GM21367 (cell line): Measurements from ENCODE around the gene ACY1.
"Not testable (repeated sequence)": the region's sequence is repeated elsewhere in the genome, so short reads cannot be mapped to it uniquely, and the experiment has no call there.

ENCODE experiments used
- ATAC-seq: cut with Tn5 transposase; IDR thresholded peaks from one replicate; pipeline ENCODE4 v1.9.1; 2021; ENCODE audit not compliant: unreplicated experiment

Gene ACY1

DNA sequence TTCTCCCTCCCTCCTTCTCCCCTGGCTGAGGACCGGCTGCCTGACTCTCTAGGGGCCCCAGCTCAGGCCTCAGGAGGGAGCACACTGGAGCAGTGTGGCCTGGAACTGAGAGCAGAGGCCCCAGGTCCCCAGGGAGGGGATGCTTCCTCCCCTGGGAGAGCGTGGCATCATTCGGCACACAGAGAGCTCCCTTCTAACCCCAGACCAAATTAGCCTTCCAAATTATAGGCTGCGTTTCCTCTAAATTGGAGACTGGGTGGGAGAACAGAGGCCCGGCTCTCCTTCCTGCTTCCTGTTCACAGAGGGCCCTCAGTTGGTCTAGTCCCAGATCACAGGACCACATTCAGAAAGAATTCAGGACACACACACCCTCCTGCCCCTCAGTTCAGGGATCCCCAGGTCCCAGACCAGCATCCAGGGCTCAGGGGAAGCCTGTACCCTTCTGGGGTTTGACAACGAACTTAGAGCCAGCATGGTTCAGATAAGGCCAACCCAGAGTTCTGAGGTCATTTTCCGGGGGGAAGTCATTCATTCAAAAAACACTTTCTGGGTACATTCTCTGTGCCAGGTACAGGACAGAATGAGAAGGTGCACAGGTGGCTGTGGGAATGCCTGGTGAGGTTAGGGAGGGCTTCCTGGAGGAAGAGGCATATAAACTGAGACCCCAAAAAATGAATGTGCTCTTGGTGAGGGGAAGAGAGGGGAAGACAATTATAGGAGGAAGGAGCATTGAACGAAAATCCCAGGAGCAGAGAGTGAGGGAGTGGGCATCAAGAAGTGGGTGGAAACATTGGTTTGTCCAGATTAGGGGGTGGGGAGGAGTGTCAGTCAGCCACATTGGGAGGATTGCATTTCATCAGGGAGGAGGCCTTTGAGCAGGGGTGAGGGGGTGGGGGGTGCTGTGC is 40.8 kb downstream of the ACY1 start:
- ATAC-seq: peak; percentile 72

DNA sequence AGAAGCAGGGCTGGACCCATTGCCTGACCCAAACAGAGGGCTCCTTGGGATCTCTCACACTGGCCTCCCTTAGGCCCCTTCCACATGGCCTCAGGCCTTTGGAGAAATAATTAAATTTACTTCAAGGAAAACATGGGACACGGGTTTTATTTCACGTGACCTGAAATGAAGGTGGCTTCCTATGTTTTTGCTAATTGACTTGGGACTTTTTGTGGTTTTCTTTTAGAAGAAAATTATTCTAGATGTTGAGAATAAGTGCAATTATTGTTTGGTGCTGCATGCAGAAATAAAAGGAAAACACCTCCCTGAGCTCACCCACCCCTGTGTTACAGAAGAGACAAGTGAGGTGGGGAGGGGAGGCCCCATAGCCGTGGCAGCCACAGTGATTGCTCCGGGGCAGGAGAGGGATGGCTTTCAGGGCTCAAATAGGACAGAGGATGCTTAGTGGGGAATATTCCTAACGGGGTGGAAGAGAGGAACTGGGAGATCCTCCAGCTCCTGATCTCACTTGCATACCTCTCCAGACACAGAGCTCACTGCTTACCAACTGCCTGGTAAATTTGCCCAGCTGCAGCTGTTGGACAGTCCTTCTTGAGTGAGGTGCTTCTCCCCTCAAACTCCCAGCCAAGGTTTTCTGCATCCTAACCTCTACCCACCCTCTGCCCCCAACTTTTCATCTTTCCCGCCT is 41.6 kb downstream of the ACY1 start:
- ATAC-seq: no peak

DNA sequence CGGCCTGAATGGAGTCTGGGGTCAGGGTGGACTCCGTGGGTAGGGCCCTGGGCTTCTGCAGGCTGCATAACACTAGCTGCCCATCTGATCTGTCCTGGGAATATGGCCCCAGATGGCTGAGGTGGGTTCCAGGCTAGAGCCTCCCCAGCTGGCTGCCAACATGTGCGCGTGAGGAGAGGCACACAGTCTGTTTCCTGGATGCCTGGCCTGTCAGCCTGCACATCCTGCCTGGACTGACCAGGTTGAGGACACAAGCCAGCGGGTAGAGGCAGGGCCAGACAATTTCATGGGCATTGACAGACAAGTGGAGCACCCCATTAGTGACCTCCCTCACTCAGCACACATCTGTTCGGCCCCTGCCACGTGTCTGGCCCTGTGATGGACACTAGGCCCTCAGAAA is 42.1 kb downstream of the ACY1 start:
- ATAC-seq: no peak

DNA sequence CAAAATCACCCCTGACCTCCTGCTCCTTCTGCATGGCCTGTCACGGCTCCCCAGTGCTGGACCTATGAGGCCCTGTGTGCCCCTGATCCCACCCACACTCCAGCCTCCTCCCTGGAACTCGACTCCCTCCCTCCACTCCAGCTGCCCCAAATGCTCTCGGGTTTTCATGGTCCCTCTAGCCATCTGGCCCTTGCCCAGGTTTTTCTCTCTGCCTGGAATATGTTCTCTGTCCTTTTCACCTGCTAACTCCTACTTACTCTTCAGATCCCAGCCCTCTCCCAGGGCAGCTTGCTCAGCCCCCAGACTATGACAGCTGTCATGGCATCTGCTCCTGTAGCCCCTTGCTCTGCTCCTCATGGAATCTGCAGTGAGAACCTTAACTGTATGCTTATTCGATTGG is 42.7 kb downstream of the ACY1 start:
- ATAC-seq: no peak

DNA sequence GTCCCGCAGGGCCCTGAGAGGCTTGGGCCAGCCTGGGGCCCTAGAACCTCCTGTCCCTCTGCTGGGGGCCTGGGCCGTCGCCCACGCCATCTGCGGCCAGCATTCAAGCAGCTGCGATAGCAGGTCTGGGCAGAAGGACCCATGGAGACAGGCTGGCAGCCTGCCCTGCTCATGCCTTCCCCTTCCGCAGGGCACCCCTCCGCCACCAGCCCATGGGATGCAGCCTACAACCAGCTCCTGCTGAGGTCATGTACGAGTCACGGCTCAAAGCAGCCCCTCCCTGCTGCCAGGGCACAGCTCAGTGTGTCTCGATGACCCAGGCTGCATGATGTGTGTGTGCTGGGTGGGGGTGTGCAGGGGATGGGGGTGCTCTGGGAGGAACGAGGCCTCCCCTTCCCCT is 45.2 kb downstream of the ACY1 start:
- ATAC-seq: no peak

DNA sequence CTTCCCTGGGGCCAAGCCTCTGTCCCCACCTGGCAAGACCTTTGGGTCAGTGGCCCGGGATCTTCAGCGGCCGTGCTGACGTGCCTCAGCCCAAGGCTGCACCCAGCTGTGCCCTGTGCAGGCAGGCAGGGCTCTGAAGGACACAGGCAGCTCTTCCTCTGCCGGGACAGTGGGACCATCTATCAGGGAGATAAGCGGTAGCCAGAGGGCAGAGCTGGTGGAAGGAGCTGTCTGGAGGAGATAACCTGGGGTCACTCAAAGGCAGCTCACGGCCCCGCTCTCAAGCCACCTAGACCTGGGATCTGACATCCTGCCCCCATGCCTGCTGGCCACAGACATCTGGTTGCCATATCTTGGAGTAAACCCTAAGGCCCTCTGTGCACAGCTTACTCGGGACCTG is 45.7 kb downstream of the ACY1 start:
- ATAC-seq: no peak

DNA sequence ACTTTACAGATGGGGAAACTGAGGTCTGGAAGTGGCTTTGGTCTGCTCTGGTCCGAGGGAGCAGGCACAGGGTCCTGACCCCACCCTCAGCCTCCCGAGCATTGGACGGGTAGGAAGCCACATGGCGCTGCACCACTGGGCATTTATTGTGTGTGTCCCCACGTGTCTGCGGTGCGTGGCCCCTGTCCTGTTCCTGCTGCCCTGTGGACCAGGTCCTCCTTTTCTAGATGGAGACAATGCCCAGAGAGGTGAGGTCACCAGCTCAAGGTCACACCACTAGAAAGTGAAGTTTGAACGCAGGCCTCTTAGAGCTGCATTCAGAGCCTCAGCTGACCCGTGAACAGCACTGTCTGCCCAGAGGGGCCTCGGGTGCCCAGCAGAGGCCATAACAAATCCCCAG is 46.2 kb downstream of the ACY1 start:
- ATAC-seq: no peak

DNA sequence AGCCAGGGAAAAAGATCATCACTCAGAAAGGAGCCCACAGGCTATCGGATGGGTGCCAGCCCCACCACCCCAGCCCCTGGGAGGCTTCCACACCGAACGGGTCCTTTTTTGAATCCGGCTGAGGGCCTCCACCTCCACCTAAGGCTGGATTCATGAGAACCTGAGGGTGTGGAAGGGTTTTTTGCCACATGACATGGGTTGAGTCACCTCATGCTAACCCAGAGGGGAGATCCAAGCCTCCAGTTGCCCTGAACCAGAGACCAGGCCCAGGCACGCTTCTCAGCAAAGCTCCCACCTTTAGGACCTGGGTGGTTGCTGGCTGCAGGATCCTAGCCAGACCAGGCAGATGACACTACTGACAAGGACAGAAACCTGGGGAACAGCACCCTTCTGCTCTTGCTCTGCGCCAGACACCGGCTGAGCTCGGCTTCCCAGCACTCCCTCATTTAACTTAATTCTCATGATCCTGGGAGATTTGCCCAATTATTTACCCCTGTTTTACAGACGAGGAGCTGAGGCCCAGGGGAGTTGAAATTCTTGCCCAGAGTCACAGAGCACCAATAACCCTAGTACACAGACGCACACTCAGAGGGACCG is 47.5 kb downstream of the ACY1 start:
- ATAC-seq: no peak

DNA sequence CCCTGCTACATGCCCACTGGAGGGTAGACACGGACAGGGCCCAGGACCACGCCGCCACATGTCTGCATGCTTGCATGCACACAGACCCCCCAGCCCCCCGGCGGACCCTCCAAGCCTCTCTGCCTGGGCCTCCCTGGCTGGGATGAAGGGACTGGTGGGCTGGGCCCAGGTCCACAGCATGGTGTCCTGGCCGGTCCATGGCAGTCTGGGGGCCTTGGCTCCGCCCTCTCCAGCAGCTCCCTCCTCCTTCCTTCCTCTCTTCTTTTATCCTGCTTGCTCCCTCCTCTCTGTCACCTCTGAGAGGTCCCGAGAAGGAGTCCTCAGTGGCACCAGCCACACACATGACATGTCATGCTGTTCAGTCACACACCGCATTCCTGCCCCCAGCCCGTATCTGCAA is 48.6 kb downstream of the ACY1 start:
- no peak for ATAC-seq

DNA sequence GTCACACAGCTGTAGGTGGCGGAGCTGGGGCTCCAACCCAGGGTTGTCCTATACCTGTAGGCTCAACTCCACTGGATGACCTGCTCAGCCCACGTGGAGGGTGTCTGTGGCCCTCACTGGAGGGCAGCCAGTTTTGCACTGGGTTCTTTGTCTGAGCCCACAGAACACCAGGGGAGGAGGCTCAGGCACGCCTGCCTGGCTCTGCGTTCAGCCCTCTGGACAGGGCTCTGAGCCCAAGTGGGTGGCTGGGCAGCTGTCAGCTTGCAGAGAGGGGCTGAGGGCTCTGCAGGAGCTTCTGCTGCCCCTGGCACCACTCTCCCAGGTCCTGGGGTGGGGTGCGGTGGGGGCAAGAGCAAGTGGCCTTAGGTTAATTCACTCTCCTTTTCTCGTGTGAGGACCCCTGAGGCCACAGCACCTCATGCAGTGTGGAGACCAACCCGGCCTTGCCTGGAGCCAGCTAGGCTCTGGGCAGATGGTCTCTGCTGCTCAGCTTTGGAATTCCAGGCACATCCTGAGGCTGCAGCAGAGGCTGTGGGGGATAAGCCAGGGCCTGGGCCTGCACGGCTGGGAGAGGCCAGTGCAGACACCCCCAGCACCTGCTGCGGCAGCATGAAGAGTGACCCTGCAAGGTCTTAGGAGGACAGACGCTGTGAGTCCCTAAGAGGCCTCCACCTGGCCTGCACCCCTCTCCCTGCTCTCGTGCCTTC is 49.5 kb downstream of the ACY1 start:
- ATAC-seq: no peak

DNA sequence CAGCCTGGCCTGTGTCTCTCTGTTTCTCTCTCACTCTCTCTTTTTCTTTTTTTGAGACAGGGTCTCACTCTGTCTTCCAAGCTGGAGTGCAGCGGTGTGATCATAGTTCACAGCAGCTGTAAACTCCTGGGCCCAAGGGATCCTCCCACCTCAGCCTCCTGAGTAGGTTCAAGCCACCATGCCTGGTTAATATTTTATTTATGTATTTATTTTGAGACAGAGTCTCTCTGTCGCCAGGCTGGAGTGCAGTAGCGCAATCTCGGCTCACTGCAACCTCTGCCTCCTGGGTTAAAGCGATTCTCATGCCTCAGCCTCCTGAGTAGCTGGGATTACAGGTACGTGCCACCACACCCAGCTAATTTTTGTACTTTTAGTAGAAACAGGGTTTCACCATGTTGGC is 50.4 kb downstream of the ACY1 start:
- ATAC-seq: not testable (repeated sequence)

DNA sequence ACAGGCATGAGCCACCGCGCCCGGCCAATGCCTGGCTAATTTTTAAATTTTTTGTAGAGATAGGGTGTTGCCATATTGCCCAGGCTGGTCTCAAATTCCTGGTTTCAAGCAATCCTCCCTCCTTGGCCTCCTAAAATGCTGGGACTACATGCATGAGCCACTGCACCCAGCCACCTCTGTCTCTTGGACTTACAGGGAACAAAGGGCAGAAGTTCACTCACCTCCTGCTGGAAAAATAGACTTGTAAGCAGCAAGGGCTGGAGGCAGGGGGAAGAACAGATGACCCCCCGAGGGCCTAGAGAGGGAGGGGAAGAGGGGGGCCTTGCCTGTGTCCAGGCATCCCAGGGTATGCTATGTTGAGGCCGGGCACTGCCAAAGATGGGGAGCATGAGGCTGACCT is 50.9 kb downstream of the ACY1 start:
- ATAC-seq: no peak

DNA sequence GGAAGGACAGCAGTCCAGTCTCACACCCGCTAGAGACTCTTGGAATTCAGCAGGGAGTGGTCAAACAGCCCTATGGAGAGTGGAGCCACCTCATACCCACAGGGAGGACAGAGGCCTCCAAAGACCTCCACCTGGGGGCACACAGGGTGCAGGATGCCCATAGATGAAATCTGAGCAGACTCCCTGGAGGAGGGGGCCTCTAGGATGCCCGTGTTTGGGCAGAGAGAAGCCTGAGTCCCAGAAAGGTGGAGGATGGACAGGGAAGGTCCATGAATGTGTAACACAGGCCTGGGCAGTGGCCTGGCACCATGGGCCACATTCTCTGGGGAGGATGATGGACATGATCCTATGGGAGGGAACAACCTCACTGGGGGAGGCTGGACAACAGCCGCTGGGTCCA is 51.3 kb downstream of the ACY1 start:
- ATAC-seq: no peak

DNA sequence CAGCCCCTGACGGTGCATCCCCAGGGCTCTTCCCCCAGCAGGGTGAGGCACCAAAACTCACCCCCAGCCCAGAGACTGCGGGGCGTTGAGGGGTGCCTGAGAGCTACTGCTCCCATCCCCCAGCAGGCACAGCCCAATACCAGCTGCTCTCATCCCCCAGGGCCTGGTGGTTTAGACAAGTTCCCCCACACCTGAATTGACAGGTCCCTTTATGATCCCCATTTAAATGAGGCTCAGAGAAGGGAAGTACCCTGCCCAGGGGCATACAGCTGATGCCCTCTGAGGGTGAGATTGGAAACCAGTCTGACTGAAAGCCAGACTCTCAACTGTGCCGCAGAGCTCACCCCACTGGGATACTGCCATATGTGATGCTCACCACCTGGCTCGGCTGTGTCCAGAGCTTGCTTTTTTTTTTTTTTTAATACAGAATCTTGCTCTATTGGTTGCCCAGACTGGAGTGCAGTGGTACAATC is 52.9 kb downstream of the ACY1 start:
- ATAC-seq: peak; percentile 41

DNA sequence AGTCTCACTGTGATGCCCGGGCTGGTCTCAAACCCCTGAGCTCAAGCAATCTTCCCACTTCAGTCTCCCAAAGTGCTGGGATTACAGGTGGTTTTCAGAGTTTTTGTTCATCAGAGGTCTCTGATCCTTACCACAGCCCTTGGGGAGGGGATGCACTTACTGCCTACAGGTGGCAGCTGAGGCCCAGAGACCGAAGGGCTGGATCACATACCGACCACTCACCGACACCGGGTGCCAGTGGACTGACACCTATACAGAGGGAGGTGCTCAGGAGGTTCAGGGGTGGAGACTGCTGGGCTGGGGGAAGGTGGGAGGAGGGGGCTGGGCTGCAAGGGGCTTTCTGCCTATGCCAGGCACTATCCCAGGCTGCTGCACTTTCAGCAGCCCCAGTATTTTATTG is 53.5 kb downstream of the ACY1 start:
- ATAC-seq: no peak

DNA sequence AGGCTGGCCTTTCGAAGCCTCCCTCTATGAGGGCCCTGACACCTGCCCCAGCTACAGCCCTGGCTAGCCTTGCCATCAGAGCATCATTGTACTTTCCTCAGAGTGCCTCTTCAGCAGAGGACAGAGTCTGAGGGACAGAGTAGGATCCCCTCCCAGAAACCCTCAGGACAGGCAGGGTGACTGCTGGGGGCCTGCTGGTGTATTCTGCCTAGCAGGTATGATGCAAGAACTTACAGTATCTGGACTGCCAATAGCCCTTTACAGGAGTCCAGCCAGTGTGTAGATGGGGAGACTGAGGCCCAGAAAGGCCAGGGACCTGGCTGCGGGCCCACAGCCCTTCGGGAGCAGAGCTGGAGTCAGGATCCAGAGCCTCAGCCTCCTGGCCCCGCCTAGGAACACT is 54.0 kb downstream of the ACY1 start:
- no peak for ATAC-seq

DNA sequence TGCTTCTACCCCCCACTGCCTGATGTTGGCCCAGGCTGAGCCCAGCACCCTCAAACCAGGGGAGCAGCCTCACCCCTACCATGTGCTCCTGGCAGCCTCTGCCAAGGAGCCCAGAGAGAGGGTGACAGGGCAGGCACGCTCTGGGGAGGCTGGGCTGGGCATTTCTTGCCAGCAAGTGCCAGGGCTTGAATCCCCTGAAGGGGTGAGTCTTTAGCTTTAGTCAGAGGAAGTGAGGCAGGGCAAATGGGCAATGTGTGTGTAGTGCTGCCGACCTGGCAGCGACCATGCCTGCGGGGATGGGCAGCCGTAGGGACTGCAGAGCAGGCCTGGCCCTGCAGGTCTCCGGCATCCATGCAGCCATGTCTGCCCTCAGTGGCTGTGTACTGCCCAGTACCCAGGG is 54.9 kb downstream of the ACY1 start:
- ATAC-seq: no peak
